ENCODE data around the gene SLC36A3.
A peak's percentile ranks its signal among the peaks of the same experiment; 100 is the strongest.
"Not testable (repeated sequence)": the region's sequence is repeated elsewhere in the genome, so short reads cannot be mapped to it uniquely, and the experiment has no call there.

SLC36A3 gene

GRCh38 chr5:151237685-151238084 is 65.9 kb downstream of the SLC36A3 start:
- no peak for DNase-seq

- no peak for DNase-seq
Measured at GRCh38 chr5:151236888-151237287, 66.7 kb downstream of the SLC36A3 start.

DNA sequence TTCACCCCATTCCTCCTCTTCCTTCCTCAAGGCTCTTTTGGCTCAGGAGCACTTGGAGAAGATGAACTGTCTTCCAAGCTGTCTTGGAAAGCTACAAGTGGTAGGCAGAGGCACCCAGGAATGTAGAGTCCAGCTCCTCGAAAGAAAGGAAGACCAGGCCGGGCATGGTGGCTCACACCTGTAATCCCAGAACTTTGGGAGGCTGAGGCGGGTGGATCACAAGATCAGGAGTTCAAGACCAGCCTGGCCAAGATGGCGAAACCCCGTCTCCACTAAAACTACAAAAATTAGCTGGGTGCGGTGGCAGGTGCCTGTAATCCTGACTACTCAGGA is 68.4 kb downstream of the SLC36A3 start:
- not testable (repeated sequence) for DNase-seq

GRCh38 chr5:151234476-151235238 is 68.9 kb downstream of the SLC36A3 start:
- DNase-seq, result peak; percentile 41

- no peak for DNase-seq
Measured at GRCh38 chr5:151233616-151234085, 69.9 kb downstream of the SLC36A3 start.

DNA sequence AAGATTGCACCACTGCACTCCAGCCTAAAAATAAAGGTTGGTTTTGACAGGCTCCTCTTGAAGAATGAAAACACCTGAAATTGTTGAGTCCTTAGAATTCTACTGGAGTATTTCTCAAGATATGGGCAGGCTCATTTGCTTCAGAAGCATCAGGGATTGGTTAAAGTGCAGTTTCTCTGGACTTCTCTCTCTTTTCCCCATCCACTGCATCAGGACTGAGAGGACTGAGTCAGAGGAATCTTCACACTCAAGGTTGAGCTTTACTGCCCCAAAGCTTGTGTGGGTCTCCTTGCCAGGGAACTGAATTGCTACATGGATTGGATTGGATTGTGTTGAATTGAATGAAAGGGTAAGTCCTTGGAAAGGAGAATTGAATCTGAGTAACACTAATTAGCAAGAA is 72.2 kb downstream of the SLC36A3 start:
- no peak for DNase-seq

GRCh38 chr5:151230048-151230680 is 73.4 kb downstream of the SLC36A3 start:
- DNase-seq, result no peak

DNA sequence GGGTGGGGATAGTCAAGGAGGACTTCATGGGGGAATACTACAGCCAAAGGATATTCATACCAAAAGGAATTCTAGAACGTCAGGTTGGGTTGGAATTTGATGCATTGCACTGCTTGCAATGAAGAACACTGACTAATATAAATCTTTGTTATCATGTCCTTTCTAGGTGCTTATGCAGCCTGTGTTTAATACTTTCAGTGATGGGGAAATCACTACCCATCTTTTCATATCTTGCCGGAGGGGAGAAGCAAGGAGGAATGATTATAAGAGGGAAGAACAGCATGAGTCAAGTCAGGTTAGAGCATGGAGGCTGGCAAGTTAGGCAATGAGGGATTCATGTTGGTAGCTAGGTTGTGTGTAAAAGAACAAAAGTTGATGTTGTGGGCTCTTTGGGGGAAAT is 74.6 kb downstream of the SLC36A3 start:
- no peak for DNase-seq

GRCh38 chr5:151227918-151228447 is 75.6 kb downstream of the SLC36A3 start:
- no peak for DNase-seq

All from EL (cell line).